Suppressor macrophage (primary cell): ENCODE data around the gene SMTN.
"Not testable (repeated sequence)": the region's sequence is repeated elsewhere in the genome, so short reads cannot be mapped to it uniquely, and the experiment has no call there.

Experiments used
- DNase-seq, 4 experiments: peaks; one replicate each; pipeline ENCODE4 v3.0.0-alpha.2; 2020 to 2022

The SMTN gene

GRCh38 chr22:31091106-31091975, 10.2 kb downstream of the SMTN start:
- DNase-seq, result no peak

GRCh38 chr22:31092161-31092560, 11.0 kb downstream of the SMTN start:
- DNase-seq, result no peak

- no peak for DNase-seq
Observed at GRCh38 chr22:31093086-31093850, 12.2 kb downstream of the SMTN start.

GRCh38 chr22:31094021-31094551, 13.0 kb downstream of the SMTN start:
- DNase-seq, result no peak

GRCh38 chr22:31094741-31095140, 13.6 kb downstream of the SMTN start:
- no peak for DNase-seq

GRCh38 chr22:31095637-31096249, 14.6 kb downstream of the SMTN start:
- peak in 2 of 4 experiments; percentile 3 to 11 for DNase-seq

- peak in 1 of 4 experiments; percentile 1 for DNase-seq
Observed at GRCh38 chr22:31096657-31097279, 15.7 kb downstream of the SMTN start.

- not testable (repeated sequence) for DNase-seq
Observed at GRCh38 chr22:31097539-31097938, 16.4 kb downstream of the SMTN start.

GRCh38 chr22:31097941-31098631, 17.0 kb downstream of the SMTN start:
- DNase-seq, result no peak

GRCh38 chr22:31098632-31099110, 17.6 kb downstream of the SMTN start:
- no peak for DNase-seq

- DNase-seq, result no peak
Observed at GRCh38 chr22:31099386-31099785, 18.3 kb downstream of the SMTN start.

- DNase-seq, result no peak
Observed at GRCh38 chr22:31099841-31100761, 19.0 kb downstream of the SMTN start.

GRCh38 chr22:31100762-31101525, 19.8 kb downstream of the SMTN start:
- no peak for DNase-seq

GRCh38 chr22:31102441-31103081, 21.4 kb downstream of the SMTN start:
- DNase-seq, result peak in 2 of 4 experiments; percentile 13 to 21

- DNase-seq, result no peak
Observed at GRCh38 chr22:31103111-31103510, 22.0 kb downstream of the SMTN start.

- no peak for DNase-seq
Observed at GRCh38 chr22:31103899-31104694, 23.0 kb downstream of the SMTN start.

- no peak for DNase-seq
Observed at GRCh38 chr22:31104869-31105268, 23.8 kb downstream of the SMTN start.

- DNase-seq, result no peak
Observed at GRCh38 chr22:31105282-31105929, 24.3 kb downstream of the SMTN start.
